ENCODE measurements around the gene FOXJ2. TPM values are rescaled to one million over a fixed set of nuclear protein-coding genes. Genes with fewer than 3 reads are reported as not detected.

Gene FOXJ2
- total RNA-seq, 4 donors from 2014 or later: 18.3 to 28.1 (median 25.0) TPM

GRCh38 chr12:8048906-8049305, 16.4 kb downstream of the FOXJ2 start:
- TF ChIP-seq CTCF (IDR thresholded peaks at IDR 0.05): no peak
- TF ChIP-seq EP300 (IDR thresholded peaks at IDR 0.05): no peak
- no peak for TF ChIP-seq POLR2A (IDR thresholded peaks at IDR 0.05)
- TF ChIP-seq POLR2AphosphoS5 (IDR thresholded peaks at IDR 0.05): no peak
- DNase-seq (ENCODE audit: low spot score in 2 of 2): no peak
- Histone ChIP-seq H3K27ac (no peak overlapping the region), H3K36me3 (peaks cover 93% of the 10 kb centered on the region), H3K4me1 (peaks cover 4% of the 10 kb centered on the region), H3K9me3 (no peaks in the 10 kb centered on the region), H3K27me3 (no peaks in the 10 kb centered on the region), H3K4me3 (no peak overlapping the region)
- 90% methylated on average over 4 of the region's 4 CpGs for WGBS

GRCh38 chr12:8050600-8051250, 18.2 kb downstream of the FOXJ2 start:
- Histone ChIP-seq H3K4me1 (peaks cover 4% of the 10 kb centered on the region), H3K27me3 (no peaks in the 10 kb centered on the region), H3K27ac (no peak overlapping the region), H3K36me3 (peaks cover 92% of the 10 kb centered on the region), H3K4me3 (no peak overlapping the region), H3K9me3 (no peaks in the 10 kb centered on the region)
- 90% methylated on average over 7 of the region's 7 CpGs for WGBS
- no peak for DNase-seq (ENCODE audit: low spot score in 2 of 2)
- no peak for TF ChIP-seq CTCF (IDR thresholded peaks at IDR 0.05)
- TF ChIP-seq POLR2AphosphoS5 (IDR thresholded peaks at IDR 0.05): no peak
- TF ChIP-seq EP300 (IDR thresholded peaks at IDR 0.05): no peak
- no peak for TF ChIP-seq POLR2A (IDR thresholded peaks at IDR 0.05)

GRCh38 chr12:8052679-8053078, 20.2 kb downstream of the FOXJ2 start:
- TF ChIP-seq POLR2AphosphoS5 (IDR thresholded peaks at IDR 0.05) (no peak), POLR2A (IDR thresholded peaks at IDR 0.05) (no peak), EP300 (IDR thresholded peaks at IDR 0.05) (no peak), CTCF (IDR thresholded peaks at IDR 0.05) (no peak)
- no peaks in the 10 kb centered on the region for H3K27me3 ChIP-seq
- DNase-seq (ENCODE audit: low spot score in 2 of 2): no peak
- H3K4me3 ChIP-seq: no peak overlapping the region
- no peaks in the 10 kb centered on the region for H3K9me3 ChIP-seq
- H3K36me3 ChIP-seq: peaks cover 78% of the 10 kb centered on the region
- H3K4me1 ChIP-seq: no peaks in the 10 kb centered on the region
- WGBS: 72% methylated on average over 7 of the region's 7 CpGs
- H3K27ac ChIP-seq: no peak overlapping the region

GRCh38 chr12:8054816-8055215, 22.3 kb downstream of the FOXJ2 start:
- Histone ChIP-seq H3K4me1 (no peaks in the 10 kb centered on the region), H3K9me3 (no peaks in the 10 kb centered on the region), H3K4me3 (no peak overlapping the region), H3K27ac (no peak overlapping the region), H3K36me3 (peaks cover 56% of the 10 kb centered on the region), H3K27me3 (no peaks in the 10 kb centered on the region)
- WGBS: 89% methylated on average over 2 of the region's 2 CpGs
- no peak for TF ChIP-seq EP300 (IDR thresholded peaks at IDR 0.05)
- TF ChIP-seq POLR2A (IDR thresholded peaks at IDR 0.05): no peak
- no peak for TF ChIP-seq CTCF (IDR thresholded peaks at IDR 0.05)
- no peak for TF ChIP-seq POLR2AphosphoS5 (IDR thresholded peaks at IDR 0.05)
- no peak for DNase-seq (ENCODE audit: low spot score in 2 of 2)

- H3K4me1 ChIP-seq: no peaks in the 10 kb centered on the region
- TF ChIP-seq POLR2A (IDR thresholded peaks at IDR 0.05): no peak
- TF ChIP-seq POLR2AphosphoS5 (IDR thresholded peaks at IDR 0.05): no peak
- TF ChIP-seq CTCF (IDR thresholded peaks at IDR 0.05): no peak
- no peak for TF ChIP-seq EP300 (IDR thresholded peaks at IDR 0.05)
- H3K27ac ChIP-seq: no peak overlapping the region
- DNase-seq (ENCODE audit: low spot score in 2 of 2): no peak
- no peaks in the 10 kb centered on the region for H3K9me3 ChIP-seq
- H3K4me3 ChIP-seq: no peak overlapping the region
- no peaks in the 10 kb centered on the region for H3K27me3 ChIP-seq
- H3K36me3 ChIP-seq: peaks cover 34% of the 10 kb centered on the region
- WGBS: 52% methylated on average over 2 of the region's 2 CpGs
Measured at GRCh38 chr12:8057306-8057705, 24.8 kb downstream of the FOXJ2 start.
